ENCODE results near the gene SFTA2. TPM values are rescaled to one million over a fixed set of nuclear protein-coding genes. Genes with fewer than 3 reads are reported as not detected.

Gene SFTA2
- total RNA-seq, 3 donors from 2014 or later (not counting 1 experiment from before 2014, with no cell fraction given) = not detected

DNA sequence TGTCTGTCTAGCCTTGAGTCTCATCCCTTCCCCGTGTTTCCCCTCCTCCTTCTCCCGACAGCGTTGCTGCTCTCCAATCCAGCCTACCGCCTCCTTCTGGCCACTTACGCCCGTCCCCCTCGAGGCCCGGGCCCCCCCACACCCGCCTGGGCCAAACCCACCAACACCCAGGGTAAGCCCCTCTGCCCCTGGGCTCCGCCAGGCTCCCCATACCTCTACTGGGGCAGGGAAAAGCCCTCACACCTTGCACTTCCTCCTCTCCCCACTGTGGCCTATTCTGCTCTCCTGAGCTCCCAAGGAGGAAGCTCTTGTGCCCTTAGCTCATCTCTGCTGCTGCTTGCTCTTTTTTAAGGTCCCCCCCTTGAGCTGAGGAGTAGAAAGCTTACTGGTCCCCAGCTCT, 36.6 kb downstream of the SFTA2 start:
- TF ChIP-seq, protein P1, sequence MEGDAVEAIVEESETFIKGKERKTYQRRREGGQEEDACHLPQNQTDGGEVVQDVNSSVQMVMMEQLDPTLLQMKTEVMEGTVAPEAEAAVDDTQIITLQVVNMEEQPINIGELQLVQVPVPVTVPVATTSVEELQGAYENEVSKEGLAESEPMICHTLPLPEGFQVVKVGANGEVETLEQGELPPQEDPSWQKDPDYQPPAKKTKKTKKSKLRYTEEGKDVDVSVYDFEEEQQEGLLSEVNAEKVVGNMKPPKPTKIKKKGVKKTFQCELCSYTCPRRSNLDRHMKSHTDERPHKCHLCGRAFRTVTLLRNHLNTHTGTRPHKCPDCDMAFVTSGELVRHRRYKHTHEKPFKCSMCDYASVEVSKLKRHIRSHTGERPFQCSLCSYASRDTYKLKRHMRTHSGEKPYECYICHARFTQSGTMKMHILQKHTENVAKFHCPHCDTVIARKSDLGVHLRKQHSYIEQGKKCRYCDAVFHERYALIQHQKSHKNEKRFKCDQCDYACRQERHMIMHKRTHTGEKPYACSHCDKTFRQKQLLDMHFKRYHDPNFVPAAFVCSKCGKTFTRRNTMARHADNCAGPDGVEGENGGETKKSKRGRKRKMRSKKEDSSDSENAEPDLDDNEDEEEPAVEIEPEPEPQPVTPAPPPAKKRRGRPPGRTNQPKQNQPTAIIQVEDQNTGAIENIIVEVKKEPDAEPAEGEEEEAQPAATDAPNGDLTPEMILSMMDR (IDR thresholded peaks at IDR 0.05) = no peak
- H3K4me3 ChIP-seq (ENCODE audit: low read length) = no peak overlapping the region
- H3K9me3 Mint-ChIP-seq = no peaks in the 10 kb centered on the region
- intact Hi-C loops (cut with micrococcal nuclease) = no loop called here
- H3K4me3 Mint-ChIP-seq = no peak overlapping the region
- H3K36me3 ChIP-seq (ENCODE audit: control insufficient read depth, insufficient read depth, low read length) = no peaks in the 10 kb centered on the region
- DNase-seq = no peak
- H3K27ac Mint-ChIP-seq = no peak overlapping the region
- no peaks in the 10 kb centered on the region for H3K4me1 Mint-ChIP-seq
- H3K27ac ChIP-seq (ENCODE audit: low read length) = no peak overlapping the region
- H3K9me3 ChIP-seq (ENCODE audit: control insufficient read depth, insufficient read depth, low read length) = no peaks in the 10 kb centered on the region
- 83% methylated on average over 10 of the region's 10 CpGs for WGBS (ENCODE audit: insufficient coverage)
- H3K4me1 ChIP-seq (ENCODE audit: control insufficient read depth, insufficient read depth, low read length) = no peaks in the 10 kb centered on the region
- H3K27me3 Mint-ChIP-seq (ENCODE audit: low read depth in 2 of 2) = peaks cover 0 to 14% of the 10 kb centered on the region in 2 donors
- H3K27me3 ChIP-seq (ENCODE audit: control insufficient read depth, insufficient read depth, low read length) = no peaks in the 10 kb centered on the region
- ATAC-seq = no peak
- no peaks in the 10 kb centered on the region for H3K36me3 Mint-ChIP-seq

DNA sequence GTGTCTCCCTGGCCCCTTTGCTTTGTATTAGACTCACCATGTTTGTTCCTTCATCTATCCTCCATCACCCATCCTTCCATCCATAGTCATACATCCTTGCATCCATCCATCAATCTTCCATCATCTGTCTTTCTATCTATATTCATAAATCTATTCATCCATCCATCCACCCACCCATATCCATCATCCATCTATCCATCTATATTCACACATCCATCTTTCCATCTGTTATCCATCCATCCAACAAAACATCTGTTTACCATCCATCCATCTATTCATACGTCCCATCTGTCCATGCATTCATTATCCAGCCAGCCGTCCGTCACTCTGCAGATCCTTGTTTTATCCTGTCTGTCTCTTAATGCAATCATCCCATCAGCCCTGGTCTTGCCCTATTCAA, 37.0 kb downstream of the SFTA2 start:
- Histone ChIP-seq H3K9me3 (ENCODE audit: control insufficient read depth, insufficient read depth, low read length) (no peaks in the 10 kb centered on the region), H3K27me3 (ENCODE audit: control insufficient read depth, insufficient read depth, low read length) (no peaks in the 10 kb centered on the region), H3K4me1 (ENCODE audit: control insufficient read depth, insufficient read depth, low read length) (no peaks in the 10 kb centered on the region), H3K36me3 (ENCODE audit: control insufficient read depth, insufficient read depth, low read length) (no peaks in the 10 kb centered on the region), H3K4me3 (ENCODE audit: low read length) (no peak overlapping the region), H3K27ac (ENCODE audit: low read length) (no peak overlapping the region)
- ATAC-seq (no peak), DNase-seq (no peak)
- intact Hi-C loops (cut with micrococcal nuclease) = no loop called here
- no peak overlapping the region for H3K4me3 Mint-ChIP-seq
- H3K4me1 Mint-ChIP-seq = no peaks in the 10 kb centered on the region
- H3K27ac Mint-ChIP-seq = no peak overlapping the region
- 98% methylated on average over 3 of the region's 3 CpGs for WGBS (ENCODE audit: insufficient coverage)
- H3K27me3 Mint-ChIP-seq (ENCODE audit: low read depth in 2 of 2) = peaks cover 0 to 14% of the 10 kb centered on the region in 2 donors
- H3K36me3 Mint-ChIP-seq = no peaks in the 10 kb centered on the region
- H3K9me3 Mint-ChIP-seq = no peaks in the 10 kb centered on the region
- TF ChIP-seq, protein P1 (IDR thresholded peaks at IDR 0.05) = no peak

DNA sequence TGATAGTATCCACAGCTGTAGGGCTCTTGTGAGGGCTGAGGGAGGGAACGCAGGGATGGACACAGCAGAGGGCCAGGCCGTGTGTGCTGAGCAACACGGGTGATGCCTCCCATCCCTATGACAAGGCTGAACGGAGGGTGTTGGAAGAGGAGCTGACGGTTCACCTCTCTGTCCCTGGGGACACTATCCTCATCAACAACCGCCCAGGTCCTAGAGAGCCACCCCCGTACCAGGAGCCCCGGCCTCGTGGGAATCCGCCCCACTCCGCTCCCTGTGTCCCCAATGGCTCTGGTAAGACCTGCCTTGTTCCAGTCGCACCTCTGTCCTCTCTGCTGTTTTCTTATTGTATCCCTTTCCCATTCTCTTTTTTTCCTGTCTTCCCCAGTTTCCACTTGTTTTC, 37.6 kb downstream of the SFTA2 start:
- Histone ChIP-seq H3K36me3 (ENCODE audit: control insufficient read depth, insufficient read depth, low read length) (no peaks in the 10 kb centered on the region), H3K4me1 (ENCODE audit: control insufficient read depth, insufficient read depth, low read length) (no peaks in the 10 kb centered on the region), H3K4me3 (ENCODE audit: low read length) (no peak overlapping the region), H3K9me3 (ENCODE audit: control insufficient read depth, insufficient read depth, low read length) (no peaks in the 10 kb centered on the region), H3K27ac (ENCODE audit: low read length) (no peak overlapping the region), H3K27me3 (ENCODE audit: control insufficient read depth, insufficient read depth, low read length) (no peaks in the 10 kb centered on the region)
- H3K27me3 Mint-ChIP-seq (ENCODE audit: low read depth in 2 of 2) = peaks cover 0 to 14% of the 10 kb centered on the region in 2 donors
- H3K4me1 Mint-ChIP-seq = no peaks in the 10 kb centered on the region
- no peak overlapping the region for H3K4me3 Mint-ChIP-seq
- TF ChIP-seq, protein P1 (IDR thresholded peaks at IDR 0.05) = no peak
- DNase-seq (no peak), ATAC-seq (no peak)
- no peak overlapping the region for H3K27ac Mint-ChIP-seq
- H3K9me3 Mint-ChIP-seq = no peaks in the 10 kb centered on the region
- H3K36me3 Mint-ChIP-seq = no peaks in the 10 kb centered on the region
- intact Hi-C loops (cut with micrococcal nuclease) = no loop called here
- 87% methylated on average over 12 of the region's 12 CpGs for WGBS (ENCODE audit: insufficient coverage)

DNA sequence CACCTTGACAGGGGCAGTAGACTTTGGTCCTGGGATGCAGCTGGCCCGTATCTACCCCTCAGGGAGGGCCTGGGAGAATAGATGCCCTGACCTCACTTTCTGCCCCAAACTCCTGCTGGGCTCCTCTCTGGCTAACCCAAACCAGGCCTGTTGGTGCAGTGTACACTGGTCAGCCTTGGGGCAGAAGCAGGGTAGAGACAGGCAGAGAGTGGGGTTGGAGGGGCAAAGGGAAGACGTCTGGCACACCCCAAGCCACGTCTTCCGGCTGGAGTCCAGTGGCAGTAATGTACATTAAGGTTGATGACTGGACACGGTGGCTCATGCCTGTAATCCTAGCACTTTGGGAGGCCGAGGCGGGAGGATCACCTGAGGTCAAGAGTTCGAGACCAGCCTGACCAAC, 38.3 kb downstream of the SFTA2 start:
- WGBS (ENCODE audit: insufficient coverage) = 95% methylated on average over 8 of the region's 8 CpGs
- H3K4me1 Mint-ChIP-seq = no peaks in the 10 kb centered on the region
- H3K4me1 ChIP-seq (ENCODE audit: control insufficient read depth, insufficient read depth, low read length) = no peaks in the 10 kb centered on the region
- H3K4me3 ChIP-seq (ENCODE audit: low read length) = no peak overlapping the region
- no peaks in the 10 kb centered on the region for H3K9me3 ChIP-seq (ENCODE audit: control insufficient read depth, insufficient read depth, low read length)
- peaks cover 0 to 14% of the 10 kb centered on the region in 2 donors for H3K27me3 Mint-ChIP-seq (ENCODE audit: low read depth in 2 of 2)
- TF ChIP-seq, protein P1 (IDR thresholded peaks at IDR 0.05) = no peak
- no peak overlapping the region for H3K4me3 Mint-ChIP-seq
- no peak overlapping the region for H3K27ac ChIP-seq (ENCODE audit: low read length)
- ATAC-seq (no peak), DNase-seq (no peak)
- no peak overlapping the region for H3K27ac Mint-ChIP-seq
- H3K27me3 ChIP-seq (ENCODE audit: control insufficient read depth, insufficient read depth, low read length) = no peaks in the 10 kb centered on the region
- no peaks in the 10 kb centered on the region for H3K36me3 ChIP-seq (ENCODE audit: control insufficient read depth, insufficient read depth, low read length)
- intact Hi-C loops (cut with micrococcal nuclease) = no loop called here
- no peaks in the 10 kb centered on the region for H3K9me3 Mint-ChIP-seq
- no peaks in the 10 kb centered on the region for H3K36me3 Mint-ChIP-seq
